ENCODE data around the gene COL6A1. TPM values are rescaled to one million over a fixed set of nuclear protein-coding genes. Genes with fewer than 3 reads are reported as not detected.

COL6A1 gene, protein sequence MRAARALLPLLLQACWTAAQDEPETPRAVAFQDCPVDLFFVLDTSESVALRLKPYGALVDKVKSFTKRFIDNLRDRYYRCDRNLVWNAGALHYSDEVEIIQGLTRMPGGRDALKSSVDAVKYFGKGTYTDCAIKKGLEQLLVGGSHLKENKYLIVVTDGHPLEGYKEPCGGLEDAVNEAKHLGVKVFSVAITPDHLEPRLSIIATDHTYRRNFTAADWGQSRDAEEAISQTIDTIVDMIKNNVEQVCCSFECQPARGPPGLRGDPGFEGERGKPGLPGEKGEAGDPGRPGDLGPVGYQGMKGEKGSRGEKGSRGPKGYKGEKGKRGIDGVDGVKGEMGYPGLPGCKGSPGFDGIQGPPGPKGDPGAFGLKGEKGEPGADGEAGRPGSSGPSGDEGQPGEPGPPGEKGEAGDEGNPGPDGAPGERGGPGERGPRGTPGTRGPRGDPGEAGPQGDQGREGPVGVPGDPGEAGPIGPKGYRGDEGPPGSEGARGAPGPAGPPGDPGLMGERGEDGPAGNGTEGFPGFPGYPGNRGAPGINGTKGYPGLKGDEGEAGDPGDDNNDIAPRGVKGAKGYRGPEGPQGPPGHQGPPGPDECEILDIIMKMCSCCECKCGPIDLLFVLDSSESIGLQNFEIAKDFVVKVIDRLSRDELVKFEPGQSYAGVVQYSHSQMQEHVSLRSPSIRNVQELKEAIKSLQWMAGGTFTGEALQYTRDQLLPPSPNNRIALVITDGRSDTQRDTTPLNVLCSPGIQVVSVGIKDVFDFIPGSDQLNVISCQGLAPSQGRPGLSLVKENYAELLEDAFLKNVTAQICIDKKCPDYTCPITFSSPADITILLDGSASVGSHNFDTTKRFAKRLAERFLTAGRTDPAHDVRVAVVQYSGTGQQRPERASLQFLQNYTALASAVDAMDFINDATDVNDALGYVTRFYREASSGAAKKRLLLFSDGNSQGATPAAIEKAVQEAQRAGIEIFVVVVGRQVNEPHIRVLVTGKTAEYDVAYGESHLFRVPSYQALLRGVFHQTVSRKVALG
- total RNA-seq = 135 and 137 TPM in 2 replicates
- long read RNA-seq, partial matches to known transcripts = 2 of 3 reads
- long read RNA-seq, other reads (novel, unspliced or antisense) = 0 of 3 reads

DNA sequence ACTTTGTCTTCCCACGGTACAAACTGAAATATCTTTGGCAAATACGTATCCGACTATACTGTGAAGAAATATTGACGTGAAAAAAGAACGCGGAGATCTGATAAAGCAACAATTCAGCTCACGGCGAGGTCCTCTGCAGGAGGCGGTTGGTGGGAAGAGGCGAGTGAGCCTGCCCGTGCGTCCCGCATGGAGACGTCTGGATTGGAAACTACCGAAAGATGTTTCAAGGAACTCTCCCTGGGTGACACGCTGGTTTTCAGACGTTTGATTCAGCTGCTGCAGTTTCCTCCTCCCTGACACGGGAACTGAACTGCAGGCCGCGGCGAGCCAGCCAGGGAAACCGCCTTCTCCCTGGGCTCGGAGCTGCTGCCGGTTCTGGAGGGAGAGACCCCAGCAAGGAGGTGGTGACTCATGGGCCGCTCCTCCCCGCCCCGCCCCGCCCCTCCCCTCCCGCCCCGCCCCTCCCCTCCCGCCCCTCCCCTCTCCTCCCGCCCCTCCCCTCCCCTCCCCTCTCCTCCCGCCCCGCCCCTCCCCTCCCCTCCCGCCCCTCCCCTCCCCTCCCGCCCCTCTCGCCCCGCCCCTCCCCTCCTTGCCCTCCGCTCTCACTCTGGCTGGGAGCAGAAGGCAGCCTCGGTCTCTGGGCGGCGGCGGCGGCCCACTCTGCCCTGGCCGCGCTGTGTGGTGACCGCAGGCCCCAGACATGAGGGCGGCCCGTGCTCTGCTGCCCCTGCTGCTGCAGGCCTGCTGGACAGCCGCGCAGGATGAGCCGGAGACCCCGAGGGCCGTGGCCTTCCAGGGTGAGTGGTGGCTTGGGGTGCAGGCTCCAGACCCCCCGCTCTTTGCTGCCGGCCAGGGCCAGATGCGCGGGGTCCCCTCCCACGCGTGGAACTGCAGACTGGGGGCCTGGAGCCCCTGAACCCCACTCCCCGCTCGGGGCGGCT is at the start of gene COL6A1:
COL6A1 (plus strand) TSS at position 620 of the 941 bp plus-strand sequence; CDS start at position 701, 81 bp downstream.
- H3K4me1 Mint-ChIP-seq (ENCODE audit: low read depth) = peaks cover 2% of the 10 kb centered on the region
- H3K27ac Mint-ChIP-seq = no peak within 1 kb of the TSS
- H3K36me3 Mint-ChIP-seq (ENCODE audit: insufficient read depth) = peaks cover 10% of the 10 kb centered on the region
- peaks cover 16% of the 10 kb centered on the region for H3K27me3 Mint-ChIP-seq
- peak; percentile 64 for DNase-seq (ENCODE audit: low spot score, unreplicated experiment)
- H3K9me3 Mint-ChIP-seq (ENCODE audit: low read depth) = no peaks in the 10 kb centered on the region
- TF ChIP-seq, protein P1, sequence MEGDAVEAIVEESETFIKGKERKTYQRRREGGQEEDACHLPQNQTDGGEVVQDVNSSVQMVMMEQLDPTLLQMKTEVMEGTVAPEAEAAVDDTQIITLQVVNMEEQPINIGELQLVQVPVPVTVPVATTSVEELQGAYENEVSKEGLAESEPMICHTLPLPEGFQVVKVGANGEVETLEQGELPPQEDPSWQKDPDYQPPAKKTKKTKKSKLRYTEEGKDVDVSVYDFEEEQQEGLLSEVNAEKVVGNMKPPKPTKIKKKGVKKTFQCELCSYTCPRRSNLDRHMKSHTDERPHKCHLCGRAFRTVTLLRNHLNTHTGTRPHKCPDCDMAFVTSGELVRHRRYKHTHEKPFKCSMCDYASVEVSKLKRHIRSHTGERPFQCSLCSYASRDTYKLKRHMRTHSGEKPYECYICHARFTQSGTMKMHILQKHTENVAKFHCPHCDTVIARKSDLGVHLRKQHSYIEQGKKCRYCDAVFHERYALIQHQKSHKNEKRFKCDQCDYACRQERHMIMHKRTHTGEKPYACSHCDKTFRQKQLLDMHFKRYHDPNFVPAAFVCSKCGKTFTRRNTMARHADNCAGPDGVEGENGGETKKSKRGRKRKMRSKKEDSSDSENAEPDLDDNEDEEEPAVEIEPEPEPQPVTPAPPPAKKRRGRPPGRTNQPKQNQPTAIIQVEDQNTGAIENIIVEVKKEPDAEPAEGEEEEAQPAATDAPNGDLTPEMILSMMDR (IDR thresholded peaks at IDR 0.05; ENCODE audit: unreplicated experiment) = peak; percentile 11
- peak within 1 kb of the TSS; percentile 72 for H3K4me3 Mint-ChIP-seq (ENCODE audit: low read depth)

DNA sequence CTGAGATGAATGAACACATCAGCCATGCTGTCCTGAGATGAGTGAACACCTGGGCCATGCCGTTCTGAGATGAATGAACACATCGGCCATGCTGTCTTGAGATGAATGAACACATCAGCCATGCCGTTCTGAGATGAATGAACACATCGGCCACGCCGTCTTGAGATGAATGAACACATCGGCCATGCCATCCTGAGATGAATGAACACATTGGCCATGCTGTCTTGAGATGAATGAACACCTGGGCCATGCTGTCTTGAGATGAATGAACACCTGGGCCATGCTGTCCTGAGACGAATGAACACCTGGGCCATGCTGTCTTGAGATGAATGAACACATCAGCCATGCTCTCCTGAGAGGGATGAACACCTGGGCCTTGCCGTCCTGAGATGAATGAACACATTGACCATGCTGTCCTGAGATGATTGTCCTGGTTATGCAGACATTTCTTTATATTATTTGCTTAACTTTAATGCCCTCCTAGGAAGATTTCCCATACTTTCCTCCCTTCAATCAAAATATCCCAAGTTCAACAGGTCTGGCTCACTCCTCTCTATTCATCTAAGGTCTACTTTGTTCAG is 48.6 kb upstream of the COL6A1 start:
- peaks cover 14% of the 10 kb centered on the region for H3K27me3 Mint-ChIP-seq

DNA sequence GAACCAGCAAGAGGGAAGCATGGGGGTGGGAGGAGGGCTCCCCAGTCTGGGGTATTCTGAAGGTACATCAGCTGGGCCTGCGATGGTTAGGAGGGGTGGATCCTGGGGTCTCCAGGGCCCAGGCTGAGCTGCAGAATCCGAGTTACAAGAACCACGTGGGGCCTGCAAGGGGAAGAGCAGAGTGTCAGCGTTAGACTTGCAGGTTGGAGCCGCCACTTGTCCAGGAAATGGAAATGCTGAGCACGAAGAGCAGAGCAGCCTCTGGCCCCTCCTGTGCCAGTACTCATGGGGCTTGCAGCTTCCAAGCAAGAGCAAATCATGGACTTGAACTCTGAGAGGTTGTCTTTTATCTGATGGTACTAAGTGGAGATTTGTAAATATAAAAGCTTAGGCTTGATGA is 47.5 kb upstream of the COL6A1 start:
- Mint-ChIP-seq H3K4me3 (ENCODE audit: low read depth) (no peak overlapping the region), H3K4me1 (ENCODE audit: low read depth) (no peaks in the 10 kb centered on the region)

More for the DNA sequence above, 48.6 kb upstream of the COL6A1 start:
- TF ChIP-seq, protein P1 (IDR thresholded peaks at IDR 0.05; ENCODE audit: unreplicated experiment) = no peak
- Mint-ChIP-seq H3K36me3 (ENCODE audit: insufficient read depth) (no peaks in the 10 kb centered on the region), H3K27ac (no peak overlapping the region), H3K4me1 (ENCODE audit: low read depth) (no peaks in the 10 kb centered on the region), H3K4me3 (ENCODE audit: low read depth) (no peak overlapping the region), H3K9me3 (ENCODE audit: low read depth) (no peaks in the 10 kb centered on the region)
- DNase-seq (ENCODE audit: low spot score, unreplicated experiment) = no peak

DNA sequence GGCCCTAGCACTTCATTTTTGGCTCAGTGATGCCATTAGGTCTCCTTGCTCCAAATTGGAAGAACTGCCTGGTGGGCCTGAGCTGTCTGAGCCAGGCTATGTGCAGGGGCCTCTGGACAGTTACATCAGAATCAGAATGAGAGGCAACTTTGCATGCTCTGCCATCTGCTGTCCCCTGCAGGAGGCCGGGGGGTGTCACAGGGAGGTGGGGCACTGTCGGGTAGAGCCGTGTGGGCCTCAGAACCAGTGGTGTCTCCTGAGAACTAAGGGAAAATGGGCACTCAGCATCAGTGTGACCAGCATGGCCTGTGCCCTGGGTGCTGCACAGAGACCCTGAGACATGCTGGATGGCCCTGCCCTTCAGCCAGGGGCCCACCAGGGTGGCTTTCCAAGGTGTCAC is 47.0 kb upstream of the COL6A1 start:
- Mint-ChIP-seq H3K4me1 (ENCODE audit: low read depth) (no peaks in the 10 kb centered on the region), H3K9me3 (ENCODE audit: low read depth) (no peaks in the 10 kb centered on the region), H3K27ac (no peak overlapping the region), H3K4me3 (ENCODE audit: low read depth) (no peak overlapping the region), H3K27me3 (peaks cover 14% of the 10 kb centered on the region), H3K36me3 (ENCODE audit: insufficient read depth) (no peaks in the 10 kb centered on the region)
- DNase-seq (ENCODE audit: low spot score, unreplicated experiment) = no peak
- TF ChIP-seq, protein P1 (IDR thresholded peaks at IDR 0.05; ENCODE audit: unreplicated experiment) = no peak

More for the DNA sequence above, 47.5 kb upstream of the COL6A1 start:
- no peak for DNase-seq (ENCODE audit: low spot score, unreplicated experiment)
- H3K27ac Mint-ChIP-seq = no peak overlapping the region
- no peaks in the 10 kb centered on the region for H3K9me3 Mint-ChIP-seq (ENCODE audit: low read depth)
- peaks cover 14% of the 10 kb centered on the region for H3K27me3 Mint-ChIP-seq
- no peaks in the 10 kb centered on the region for H3K36me3 Mint-ChIP-seq (ENCODE audit: insufficient read depth)
- TF ChIP-seq, protein P1 (IDR thresholded peaks at IDR 0.05; ENCODE audit: unreplicated experiment) = no peak
